GM12891 (cell line): ENCODE data around the gene C20orf173.
"Not testable (repeated sequence)": the region's sequence is repeated elsewhere in the genome, so short reads cannot be mapped to it uniquely, and the experiment has no call there.

Source experiments
- DNase-seq: peaks from one replicate; pipeline ENCODE4 v3.0.0; 2011; ENCODE audit warnings: low spot score; ENCODE audit not compliant: insufficient read length
- FAIRE-seq: peaks from 2 replicates; lab custom pipeline; 2011; peaks lifted over from hg19 to GRCh38; lab: Jason Lieb, UNC
- PAX5 ChIP-seq: IDR thresholded peaks from 2 replicates; pipeline ENCODE4 v1.6.1; 2011; ENCODE audit warnings: low read length, moderate library complexity, mild to moderate bottlenecking; ENCODE audit not compliant: insufficient read depth, severe bottlenecking
- POLR2A ChIP-seq: IDR thresholded peaks from 2 replicates; pipeline ENCODE4 v1.6.1; 2011; ENCODE audit warnings: low read depth, low read length, control low read depth
- POLR2AphosphoS5 ChIP-seq: IDR thresholded peaks from 2 replicates; pipeline ENCODE4 v1.6.1; 2011; ENCODE audit warnings: low read depth, low read length, control low read depth
- POU2F2 ChIP-seq: IDR thresholded peaks from 2 replicates; pipeline ENCODE4 v1.6.1; 2011; ENCODE audit warnings: low read depth, mild to moderate bottlenecking, control low read depth, low read length, moderate library complexity
- SPI1 ChIP-seq: IDR thresholded peaks from 2 replicates; pipeline ENCODE4 v1.6.1; 2011; ENCODE audit warnings: low read depth, low read length, control low read depth
- TAF1 ChIP-seq: IDR thresholded peaks from 2 replicates; pipeline ENCODE4 v1.6.1; 2011; ENCODE audit warnings: low read depth, low read length, control low read depth

Gene C20orf173

GRCh38 chr20:35546127-35546526 lies 16.7 kb upstream of the C20orf173 start:
- TF ChIP-seq POU2F2 = no peak
- 0 out of 2 replicates have a peak, but pooled peaks have one; percentile 4 for TF ChIP-seq SPI1
- TF ChIP-seq TAF1 = no peak
- no peak for FAIRE-seq
- DNase-seq = no peak

GRCh38 chr20:35544941-35545340 lies 15.5 kb upstream of the C20orf173 start:
- DNase-seq, FAIRE-seq: not testable (repeated sequence)

- TF ChIP-seq PAX5 (no peak), SPI1 (no peak), POLR2A (no peak)
- FAIRE-seq = no peak
- no peak for DNase-seq
These were observed 15.0 kb upstream of the C20orf173 start for GRCh38 chr20:35544436-35544835.

- DNase-seq = no peak
- TF ChIP-seq POLR2AphosphoS5 (no peak), SPI1 (no peak), PAX5 (no peak), POU2F2 (no peak), TAF1 (no peak)
- no peak for FAIRE-seq
These were observed 13.5 kb upstream of the C20orf173 start for GRCh38 chr20:35542990-35543389.

GRCh38 chr20:35541783-35542662 lies 12.6 kb upstream of the C20orf173 start, which contains the start of gene ERGIC3:
TSS of gene ERGIC3 (plus strand) at chr20:35542078. CDS start at chr20:35542098, 20 bp downstream.
- TF ChIP-seq TAF1 (peak; percentile 33; the same call in 1 of the 2 replicates), POLR2A (peak; percentile 70), PAX5 (no peak), POLR2AphosphoS5 (0 out of 2 replicates have a peak, but pooled peaks have one; percentile 48), POU2F2 (no peak), SPI1 (no peak)
- DNase-seq (peak; percentile 94), FAIRE-seq (peak; percentile 98)

GRCh38 chr20:35541118-35541782 lies 11.8 kb upstream of the C20orf173 start:
- DNase-seq = no peak
- peak; percentile 26 for FAIRE-seq
- no peak for TF ChIP-seq POLR2AphosphoS5
- no peak for TF ChIP-seq PAX5
- TF ChIP-seq POLR2A = no peak
- TF ChIP-seq POU2F2 = no peak
- TF ChIP-seq SPI1 = no peak
- TF ChIP-seq TAF1 = no peak

GRCh38 chr20:35539756-35540212 lies 10.3 kb upstream of the C20orf173 start:
- peak; percentile 83 for FAIRE-seq
- no peak for DNase-seq
- peak; percentile 52; the same call in 1 of the 2 replicates for TF ChIP-seq POLR2AphosphoS5
- TF ChIP-seq TAF1 = peak; percentile 60
- TF ChIP-seq SPI1 = peak; percentile 60
- peak; percentile 37; the same call in 1 of the 2 replicates for TF ChIP-seq POU2F2
- TF ChIP-seq PAX5 = no peak
- TF ChIP-seq POLR2A = peak; percentile 71

GRCh38 chr20:35527122-35527769 lies 2.2 kb downstream of the C20orf173 start:
- DNase-seq = no peak
- FAIRE-seq = no peak
- TF ChIP-seq POLR2A = no peak
- no peak for TF ChIP-seq POU2F2
- no peak for TF ChIP-seq PAX5
- no peak for TF ChIP-seq TAF1
- TF ChIP-seq SPI1 = no peak
- TF ChIP-seq POLR2AphosphoS5 = no peak

GRCh38 chr20:35525639-35526038 lies 3.8 kb downstream of the C20orf173 start:
- no peak for TF ChIP-seq PAX5
- no peak for TF ChIP-seq POLR2AphosphoS5
- TF ChIP-seq SPI1 = no peak
- TF ChIP-seq POLR2A = no peak
- no peak for TF ChIP-seq TAF1
- no peak for TF ChIP-seq POU2F2
- DNase-seq = no peak
- no peak for FAIRE-seq
